HepG2 (cell line): ENCODE data around the gene DCUN1D2. TPM values are rescaled to one million over a fixed set of nuclear protein-coding genes. Genes with fewer than 3 reads are reported as not detected.

ENCODE experiments used
- ATAC-seq: fragments of 200-7000 bp; cut with Tn5 transposase; 3 replicates; pipeline ENCODE4 v1.9.1; 2020; ENCODE audit warnings: mild to moderate bottlenecking, moderate library complexity
- BruUV-seq: library from RNA; stranded (reverse); fragments of 400-500 nt; replicated peaks from 2 replicates; lab custom pipeline; 2021; lab: Mats Ljungman, UMichigan
- CTCF ChIA-PET: fragments of 300-600 bp; formaldehyde crosslinking; extraction: SDS; loops from one replicate; lab custom pipeline; 2021; ENCODE audit warnings: low total read pairs, inconsistent platforms, low intra/inter-chr PET ratio; lab: Yijun Ruan, JAX
- POLR2A ChIA-PET: fragments of 350-600 bp; sonication (Branson Sonifier 250); formaldehyde crosslinking; loops from one replicate; lab custom pipeline; 2020; ENCODE audit warnings: antibody characterized with exemption, inconsistent platforms; lab: Yijun Ruan, JAX
- DNase-seq: peaks from one replicate; pipeline ENCODE4 v3.0.0-alpha.2; 2015; ENCODE audit warnings: low spot score
- FAIRE-seq: peaks from 3 replicates; lab custom pipeline; 2011; peaks lifted over from hg19 to GRCh38; lab: Jason Lieb, UNC
- H2AFZ ChIP-seq: one replicate; pipeline ENCODE4 v1.6.1; 2011; ENCODE audit warnings: low read length, inconsistent platforms
- H3K27ac ChIP-seq: fragments of 300-600 bp; 3 replicates; pipeline ENCODE4 v1.8.0; 2011; ENCODE audit warnings: mixed run types, mild to moderate bottlenecking, mixed read lengths, low read length, inconsistent platforms; ENCODE audit not compliant: insufficient read depth; ENCODE audit errors: extremely low read length
- H3K27me3 ChIP-seq, 2 experiments: fragments of 200-600 bp in 1 of 2; 2 replicates in 1 of 2; 3 replicates in 1 of 2; pipeline versions ENCODE4 v1.6.0 to v1.8.0; 2011; ENCODE audit warnings: low read length in 2 of 2, mild to moderate bottlenecking in 2 of 2, moderate library complexity in 2 of 2, inconsistent platforms in 1 of 2; ENCODE audit not compliant: insufficient read depth in 2 of 2, control insufficient read depth in 1 of 2
- H3K36me3 ChIP-seq, 2 experiments: fragments of 200-600 bp in 1 of 2; replicated peaks in 1 of 2; 2 replicates in 1 of 2; 3 replicates in 1 of 2; pipeline versions ENCODE4 v1.5.1 to v1.8.0; 2011; ENCODE audit warnings: low read length in 2 of 2, inconsistent platforms in 1 of 2; ENCODE audit not compliant: insufficient read depth in 2 of 2, control insufficient read depth in 1 of 2
- H3K4me1 ChIP-seq: 2 replicates; pipeline ENCODE4 v1.5.1; 2012; ENCODE audit warnings: low read length, inconsistent platforms; ENCODE audit not compliant: insufficient read depth
- H3K4me2 ChIP-seq: 2 replicates; pipeline ENCODE4 v1.6.0; 2011; ENCODE audit warnings: low read depth, low read length, inconsistent platforms
- H3K4me3 ChIP-seq, 3 experiments: fragments of 200-600 bp in 1 of 3; sonication (generic), shearing (Covaris generic) in 1 of 3; replicated peaks in 1 of 3; 2 replicates each; pipeline ENCODE4 v1.5.1; 2011 to 2016; ENCODE audit warnings: low read length in 3 of 3, inconsistent platforms in 2 of 3, low read depth in 2 of 3, mild to moderate bottlenecking in 2 of 3, control low read depth in 1 of 3, mixed read lengths in 1 of 3; ENCODE audit not compliant: insufficient read depth in 1 of 3
- H3K79me2 ChIP-seq: one replicate; pipeline ENCODE4 v1.6.1; 2011; ENCODE audit warnings: low read length, inconsistent platforms; ENCODE audit not compliant: insufficient read depth
- H3K9ac ChIP-seq: 2 replicates; pipeline ENCODE4 v1.6.0; 2011; ENCODE audit warnings: mild to moderate bottlenecking, low read depth, low read length, inconsistent platforms; ENCODE audit not compliant: insufficient read depth
- H3K9me3 ChIP-seq: 2 replicates; pipeline ENCODE4 v1.5.1; 2012; ENCODE audit warnings: mild to moderate bottlenecking, low read length
- H4K20me1 ChIP-seq: 2 replicates; pipeline ENCODE4 v1.6.0; 2011; ENCODE audit warnings: inconsistent platforms, mild to moderate bottlenecking, low read length, moderate library complexity; ENCODE audit not compliant: insufficient read depth
- AGO2 ChIP-seq: fragments of 200-400 bp; formaldehyde crosslinking; optimal IDR thresholded peaks from 2 replicates; pipeline ENCODE3; 2017; ENCODE audit warnings: mild to moderate bottlenecking, low read depth, low read length, moderate library complexity
- CEBPG ChIP-seq: IDR thresholded peaks from 2 replicates; pipeline ENCODE4 v1.6.1; 2016
- FIP1L1 ChIP-seq: fragments of 200-400 bp; formaldehyde crosslinking; IDR thresholded peaks from 2 replicates; pipeline ENCODE4 v1.6.1; 2018; ENCODE audit warnings: low read depth, mild to moderate bottlenecking, low read length, moderate library complexity, borderline replicate concordance; ENCODE audit not compliant: insufficient read depth
- FOXA3 ChIP-seq: IDR thresholded peaks from 2 replicates; pipeline ENCODE4 v1.6.1; 2016; ENCODE audit warnings: missing genetic modification reagents, missing compliant biosample characterization
- GPBP1L1 ChIP-seq: sonication (generic); formaldehyde crosslinking; IDR thresholded peaks from 2 replicates; pipeline ENCODE4 v1.5.0; 2020; ENCODE audit warnings: mild to moderate bottlenecking, missing genetic modification reagents
- MIER2 ChIP-seq: IDR thresholded peaks from 2 replicates; pipeline ENCODE4 v1.6.1; 2016; ENCODE audit warnings: missing biosample characterization, missing genetic modification reagents
- PBX3 ChIP-seq: sonication (generic); formaldehyde crosslinking; IDR thresholded peaks from 2 replicates; pipeline ENCODE4 v1.8.1; 2023; ENCODE audit warnings: missing genetic modification reagents, inconsistent platforms, borderline replicate concordance
- STAT6 ChIP-seq: sonication (generic); formaldehyde crosslinking; IDR thresholded peaks from 2 replicates; pipeline ENCODE4 v1.4.0; 2020; ENCODE audit warnings: missing genetic modification reagents, mild to moderate bottlenecking, borderline replicate concordance
- ZEB1 ChIP-seq: IDR thresholded peaks from 2 replicates; pipeline ENCODE4 v1.6.1; 2012; ENCODE audit warnings: mild to moderate bottlenecking, low read depth, inconsistent platforms; ENCODE audit not compliant: insufficient replicate concordance
- ZNF704 ChIP-seq: sonication (generic); formaldehyde crosslinking; IDR thresholded peaks from 2 replicates; pipeline ENCODE4 v1.8.1; 2023; ENCODE audit warnings: mild to moderate bottlenecking, inconsistent platforms, moderate library complexity, missing genetic modification reagents, borderline replicate concordance
- WGBS: methylation state at CpG from one replicate; pipeline ENCODE4 v1.1.6; 2017; ENCODE audit warnings: low lambda C conversion rate; 5-methylcytosine and 5-hydroxymethylcytosine counted together
- in situ Hi-C: cut with HindIII; loops from 2 replicates; pipeline ENCODE4 v1.10.0; 2017; ENCODE audit warnings: low pct_unique_long_range_greater_than_20kb; ENCODE audit not compliant: extremely low pct_ligation_motif_present
- intact Hi-C: fragments of 100-400 bp; cut with micrococcal nuclease; formaldehyde crosslinking; loops from one replicate; pipeline ENCODE4 v1.10.0; 2022; ENCODE audit not compliant: unreplicated experiment
- polyA plus RNA-seq, 8 experiments: library from polyadenylated mRNA; depleted of rRNA in 3 of 8; stranded (reverse) in 7 of 8; unstranded in 1 of 8; fragments of >200 nt; fragmentation: Illumina TruSeq in 4 of 8; extraction: Trizol in 4 of 8; gene quantifications; 2 replicates each; pipeline versions ENCODE4 v1.2.1 to v1.2.3, GENCODE V29; 2011 to 2016; ENCODE audit warnings: low read depth in 4 of 8, missing spikeins in 1 of 8, mixed read lengths in 1 of 8; ENCODE audit not compliant: insufficient read depth in 1 of 8
- total RNA-seq, 5 experiments: library from RNA; depleted of rRNA; stranded (reverse); fragments of >200 nt; fragmentation: Illumina TruSeq; extraction: Trizol; gene quantifications; 2 replicates each; pipeline ENCODE4 v1.2.3, GENCODE V29; 2016; ENCODE audit warnings: low read depth in 1 of 5

DCUN1D2 gene
- total and polyA plus RNA-seq, 2 of the 13 experiments (the other 11 are each of a cell fraction or from before 2014, with no cell fraction given) = 9.1 to 9.6 TPM

GRCh38 chr13:113464476-113464875 lies 26.0 kb downstream of the DCUN1D2 start:
- FAIRE-seq = no peak
- H3K79me2 ChIP-seq = no peaks in the 10 kb centered on the region
- no peak overlapping the region for H3K27ac ChIP-seq
- H2AFZ ChIP-seq = no peak overlapping the region
- 95% methylated on average over 16 of the region's 16 CpGs for WGBS
- no peaks in the 10 kb centered on the region for H3K9me3 ChIP-seq
- CTCF ChIA-PET = no interaction called here
- TF ChIP-seq AGO2 = peak; percentile 31
- no peak for TF ChIP-seq MIER2 (CRISPR knock-in tag)
- DNase-seq = no peak
- H4K20me1 ChIP-seq = no peaks in the 10 kb centered on the region
- no peak overlapping the region for H3K4me2 ChIP-seq
- BruUV-seq = no TSS peak
- no peaks in the 10 kb centered on the region for H3K27me3 ChIP-seq
- H3K9ac ChIP-seq = no peak overlapping the region
- H3K36me3 ChIP-seq = peaks cover 9 to 29% of the 10 kb centered on the region in 2 experiments
- intact Hi-C loops (no loop called here), in situ Hi-C loops (no loop called here)
- no peak overlapping the region for H3K4me3 ChIP-seq
- peaks cover 13% of the 10 kb centered on the region for H3K4me1 ChIP-seq
- POLR2A ChIA-PET = no interaction called here
- no peak for ATAC-seq

- FAIRE-seq (no peak), DNase-seq (no peak), ATAC-seq (peak; percentile 43; the same call in 1 of the 3 replicates)
- no TSS peak for BruUV-seq
- no peak overlapping the region for H3K27ac ChIP-seq
- no peaks in the 10 kb centered on the region for H3K9me3 ChIP-seq
- 78% methylated on average over 12 of the region's 12 CpGs for WGBS
- intact Hi-C loops (no loop called here), in situ Hi-C loops (no loop called here)
- H3K9ac ChIP-seq = no peak overlapping the region
- peaks cover 14 to 46% of the 10 kb centered on the region in 2 experiments for H3K36me3 ChIP-seq
- no peak overlapping the region for H3K4me3 ChIP-seq
- no peak overlapping the region for H2AFZ ChIP-seq
- ChIA-PET CTCF (no interaction called here), POLR2A (no interaction called here)
- H3K79me2 ChIP-seq = no peaks in the 10 kb centered on the region
- H4K20me1 ChIP-seq = no peaks in the 10 kb centered on the region
- peaks cover 13% of the 10 kb centered on the region for H3K4me1 ChIP-seq
- H3K4me2 ChIP-seq = no peak overlapping the region
- H3K27me3 ChIP-seq = no peaks in the 10 kb centered on the region
- TF ChIP-seq FIP1L1 (no peak), CEBPG (0 out of 2 replicates have a peak, but pooled peaks have one; percentile 20), STAT6 (CRISPR knock-in tag) (no peak), PBX3 (CRISPR knock-in tag) (no peak), GPBP1L1 (CRISPR knock-in tag) (no peak), ZNF704 (CRISPR knock-in tag) (no peak), FOXA3 (CRISPR knock-in tag) (peak; percentile 65), ZEB1 (no peak)
Observed at GRCh38 chr13:113461022-113461751, 29.3 kb downstream of the DCUN1D2 start.
